HepG2 (cell line): ENCODE data around the gene ABCG8. TPM values are rescaled to one million over a fixed set of nuclear protein-coding genes. Genes with fewer than 3 reads are reported as not detected.

Source experiments
- ATAC-seq: fragments of 200-7000 bp; cut with Tn5 transposase; 3 replicates; pipeline ENCODE4 v1.9.1; 2020; ENCODE audit warnings: mild to moderate bottlenecking, moderate library complexity
- BruUV-seq: library from RNA; stranded (reverse); fragments of 400-500 nt; replicated peaks from 2 replicates; lab custom pipeline; 2021; lab: Mats Ljungman, UMichigan
- CTCF ChIA-PET: fragments of 300-600 bp; formaldehyde crosslinking; extraction: SDS; loops from one replicate; lab custom pipeline; 2021; ENCODE audit warnings: low total read pairs, inconsistent platforms, low intra/inter-chr PET ratio; lab: Yijun Ruan, JAX
- POLR2A ChIA-PET: fragments of 350-600 bp; sonication (Branson Sonifier 250); formaldehyde crosslinking; loops from one replicate; lab custom pipeline; 2020; ENCODE audit warnings: antibody characterized with exemption, inconsistent platforms; lab: Yijun Ruan, JAX
- DNase-seq: peaks from one replicate; pipeline ENCODE4 v3.0.0-alpha.2; 2015; ENCODE audit warnings: low spot score
- FAIRE-seq: peaks from 3 replicates; lab custom pipeline; 2011; peaks lifted over from hg19 to GRCh38; lab: Jason Lieb, UNC
- H2AFZ ChIP-seq: one replicate; pipeline ENCODE4 v1.6.1; 2011; ENCODE audit warnings: low read length, inconsistent platforms
- H3K27ac ChIP-seq: fragments of 300-600 bp; 3 replicates; pipeline ENCODE4 v1.8.0; 2011; ENCODE audit warnings: mixed run types, mild to moderate bottlenecking, mixed read lengths, low read length, inconsistent platforms; ENCODE audit not compliant: insufficient read depth; ENCODE audit errors: extremely low read length
- H3K27me3 ChIP-seq, 2 experiments: fragments of 200-600 bp in 1 of 2; 2 replicates in 1 of 2; 3 replicates in 1 of 2; pipeline versions ENCODE4 v1.6.0 to v1.8.0; 2011; ENCODE audit warnings: low read length in 2 of 2, mild to moderate bottlenecking in 2 of 2, moderate library complexity in 2 of 2, inconsistent platforms in 1 of 2; ENCODE audit not compliant: insufficient read depth in 2 of 2, control insufficient read depth in 1 of 2
- H3K36me3 ChIP-seq, 2 experiments: fragments of 200-600 bp in 1 of 2; replicated peaks in 1 of 2; 2 replicates in 1 of 2; 3 replicates in 1 of 2; pipeline versions ENCODE4 v1.5.1 to v1.8.0; 2011; ENCODE audit warnings: low read length in 2 of 2, inconsistent platforms in 1 of 2; ENCODE audit not compliant: insufficient read depth in 2 of 2, control insufficient read depth in 1 of 2
- H3K4me1 ChIP-seq: 2 replicates; pipeline ENCODE4 v1.5.1; 2012; ENCODE audit warnings: low read length, inconsistent platforms; ENCODE audit not compliant: insufficient read depth
- H3K4me2 ChIP-seq: 2 replicates; pipeline ENCODE4 v1.6.0; 2011; ENCODE audit warnings: low read depth, low read length, inconsistent platforms
- H3K4me3 ChIP-seq, 3 experiments: fragments of 200-600 bp in 1 of 3; sonication (generic), shearing (Covaris generic) in 1 of 3; replicated peaks in 1 of 3; 2 replicates each; pipeline ENCODE4 v1.5.1; 2011 to 2016; ENCODE audit warnings: low read length in 3 of 3, inconsistent platforms in 2 of 3, low read depth in 2 of 3, mild to moderate bottlenecking in 2 of 3, control low read depth in 1 of 3, mixed read lengths in 1 of 3; ENCODE audit not compliant: insufficient read depth in 1 of 3
- H3K79me2 ChIP-seq: one replicate; pipeline ENCODE4 v1.6.1; 2011; ENCODE audit warnings: low read length, inconsistent platforms; ENCODE audit not compliant: insufficient read depth
- H3K9ac ChIP-seq: 2 replicates; pipeline ENCODE4 v1.6.0; 2011; ENCODE audit warnings: mild to moderate bottlenecking, low read depth, low read length, inconsistent platforms; ENCODE audit not compliant: insufficient read depth
- H3K9me3 ChIP-seq: 2 replicates; pipeline ENCODE4 v1.5.1; 2012; ENCODE audit warnings: mild to moderate bottlenecking, low read length
- H4K20me1 ChIP-seq: 2 replicates; pipeline ENCODE4 v1.6.0; 2011; ENCODE audit warnings: inconsistent platforms, mild to moderate bottlenecking, low read length, moderate library complexity; ENCODE audit not compliant: insufficient read depth
- ATM ChIP-seq: fragments of 450-650 bp; IDR thresholded peaks from 2 replicates; pipeline ENCODE4 v1.7.1; 2017; ENCODE audit warnings: mild to moderate bottlenecking, borderline replicate concordance
- FOXK2 ChIP-seq: fragments of 450-650 bp; IDR thresholded peaks from 2 replicates; pipeline ENCODE4 v1.6.1; 2016
- MAZ ChIP-seq, 2 experiments: sonication (generic) in 1 of 2; formaldehyde crosslinking in 1 of 2; IDR thresholded peaks; 2 replicates each; pipeline versions ENCODE4 v1.5.0 to v1.6.1; 2012 to 2020; ENCODE audit warnings: low read depth in 2 of 2, mild to moderate bottlenecking in 2 of 2, borderline replicate concordance in 1 of 2, improper control_type of control experiment in 1 of 2, low read length in 1 of 2, missing genetic modification reagents in 1 of 2, moderate library complexity in 1 of 2
- MYPOP ChIP-seq: sonication (generic); formaldehyde crosslinking; IDR thresholded peaks from 2 replicates; pipeline ENCODE4 v1.8.1; 2023; ENCODE audit warnings: mild to moderate bottlenecking, moderate library complexity, missing genetic modification reagents
- SNAPC2 ChIP-seq: sonication (generic); formaldehyde crosslinking; IDR thresholded peaks from 2 replicates; pipeline ENCODE4 v1.8.1; 2022; ENCODE audit warnings: mild to moderate bottlenecking, missing genetic modification reagents
- ZNF256 ChIP-seq: sonication (generic); formaldehyde crosslinking; conservative IDR thresholded peaks from 2 replicates; pipeline ENCODE4 v1.4.0; 2020; ENCODE audit warnings: missing genetic modification reagents
- ZNF407 ChIP-seq: sonication (generic); formaldehyde crosslinking; IDR thresholded peaks from one replicate; pipeline ENCODE4 v1.5.1; 2020; ENCODE audit warnings: mild to moderate bottlenecking, missing genetic modification reagents; ENCODE audit errors: not compliant biosample characterization
- ZNF704 ChIP-seq: sonication (generic); formaldehyde crosslinking; IDR thresholded peaks from 2 replicates; pipeline ENCODE4 v1.8.1; 2023; ENCODE audit warnings: mild to moderate bottlenecking, inconsistent platforms, moderate library complexity, missing genetic modification reagents, borderline replicate concordance
- ZNF768 ChIP-seq: sonication (generic); formaldehyde crosslinking; IDR thresholded peaks from 2 replicates; pipeline ENCODE4 v1.4.0; 2020; ENCODE audit warnings: missing genetic modification reagents
- WGBS: methylation state at CpG from one replicate; pipeline ENCODE4 v1.1.6; 2017; ENCODE audit warnings: low lambda C conversion rate; 5-methylcytosine and 5-hydroxymethylcytosine counted together
- in situ Hi-C: cut with HindIII; loops from 2 replicates; pipeline ENCODE4 v1.10.0; 2017; ENCODE audit warnings: low pct_unique_long_range_greater_than_20kb; ENCODE audit not compliant: extremely low pct_ligation_motif_present
- intact Hi-C: fragments of 100-400 bp; cut with micrococcal nuclease; formaldehyde crosslinking; loops from one replicate; pipeline ENCODE4 v1.10.0; 2022; ENCODE audit not compliant: unreplicated experiment
- polyA plus RNA-seq, 8 experiments: library from polyadenylated mRNA; depleted of rRNA in 3 of 8; stranded (reverse) in 7 of 8; unstranded in 1 of 8; fragments of >200 nt; fragmentation: Illumina TruSeq in 4 of 8; extraction: Trizol in 4 of 8; gene quantifications; 2 replicates each; pipeline versions ENCODE4 v1.2.1 to v1.2.3, GENCODE V29; 2011 to 2016; ENCODE audit warnings: low read depth in 4 of 8, missing spikeins in 1 of 8, mixed read lengths in 1 of 8; ENCODE audit not compliant: insufficient read depth in 1 of 8
- total RNA-seq, 5 experiments: library from RNA; depleted of rRNA; stranded (reverse); fragments of >200 nt; fragmentation: Illumina TruSeq; extraction: Trizol; gene quantifications; 2 replicates each; pipeline ENCODE4 v1.2.3, GENCODE V29; 2016; ENCODE audit warnings: low read depth in 1 of 5

The ABCG8 gene
- total and polyA plus RNA-seq, 2 of the 13 experiments (the other 11 are each of a cell fraction or from before 2014, with no cell fraction given): 8.1 to 8.8 TPM

- in situ Hi-C loops (no loop called here), intact Hi-C loops (no loop called here)
- no TSS peak for BruUV-seq
- Histone ChIP-seq H3K4me2 (no peak overlapping the region), H3K27me3 (no peaks in the 10 kb centered on the region), H3K4me3 (no peak overlapping the region), H4K20me1 (no peaks in the 10 kb centered on the region), H3K4me1 (peaks cover 15% of the 10 kb centered on the region), H3K79me2 (no peaks in the 10 kb centered on the region), H3K9me3 (no peaks in the 10 kb centered on the region), H3K27ac (no peak overlapping the region), H3K9ac (no peak overlapping the region), H3K36me3 (peaks cover 13 to 35% of the 10 kb centered on the region in 2 experiments; a peak in 4 of 5 replicates), H2AFZ (no peak overlapping the region)
- ATAC-seq (no peak), FAIRE-seq (no peak), DNase-seq (no peak)
- POLR2A ChIA-PET: no interaction called here
- WGBS: 93% methylated on average over 1 of the region's 1 CpG
- TF ChIP-seq MYPOP (CRISPR knock-in tag) (no peak), ZNF407 (CRISPR knock-in tag) (no peak), MAZ (IDR thresholded peaks at IDR 0.05; ENCODE audit: borderline replicate concordance, low read depth, low read length) (no peak), MAZ (CRISPR knock-in tag; IDR thresholded peaks at IDR 0.05; ENCODE audit: low read depth) (no peak), ZNF768 (CRISPR knock-in tag) (no peak), ZNF256 (CRISPR knock-in tag) (no peak), ATM (no peak), SNAPC2 (CRISPR knock-in tag) (no peak), FOXK2 (no peak), ZNF704 (CRISPR knock-in tag) (no peak)
- TF ChIP-seq, all 625 proteins: peak for 0
- CTCF ChIA-PET: no interaction called here
Observed at GRCh38 chr2:43848214-43848613, 9.4 kb downstream of the ABCG8 start.
